Brain microvascular endothelial cell (primary cell): Measurements from ENCODE around the gene EMC10.

Experiments
- DNase-seq: peaks from one replicate; pipeline ENCODE4 v3.0.0-alpha.2; 2020
- H3K27ac ChIP-seq: fragments of 250-450 bp; sonication (Bioruptor Pico); 2 replicates; pipeline ENCODE4 v1.5.1; 2020; ENCODE audit warnings: mild to moderate bottlenecking, moderate library complexity
- H3K27me3 ChIP-seq: fragments of 250-450 bp; sonication (Bioruptor Pico); replicated peaks from 2 replicates; pipeline ENCODE4 v1.5.1; 2020; ENCODE audit warnings: mild to moderate bottlenecking
- H3K36me3 ChIP-seq: fragments of 250-450 bp; sonication (Bioruptor Pico); replicated peaks from 2 replicates; pipeline ENCODE4 v1.5.1; 2020; ENCODE audit warnings: mild to moderate bottlenecking
- H3K4me3 ChIP-seq: 2 replicates; pipeline ENCODE4 v1.5.1; 2011; ENCODE audit warnings: low read depth, mild to moderate bottlenecking, control low read depth, low read length, moderate library complexity
- CTCF ChIP-seq: IDR thresholded peaks from 2 replicates; pipeline ENCODE4 v1.5.1; 2011; ENCODE audit warnings: low read depth, mild to moderate bottlenecking, moderate library complexity, low read length, control low read depth, inconsistent platforms; ENCODE audit errors: missing control alignments
- in situ Hi-C: cut with HindIII; loops from 2 replicates; pipeline ENCODE4 v1.10.0; 2017; ENCODE audit warnings: low sequenced_read_pairs, low pct_ligation_motif_present

Gene EMC10

GRCh38 chr19:50476907-50477238, 566 bp downstream of the EMC10 start:
- Histone ChIP-seq H3K36me3 (peaks cover 15% of the 10 kb centered on the region), H3K27me3 (no peaks in the 10 kb centered on the region), H3K4me3 (peak overlapping the region; percentile 87), H3K27ac (no peak overlapping the region)
- DNase-seq, result no peak
- in situ Hi-C loops, result no loop called here
- TF ChIP-seq CTCF, result no peak

DNA sequence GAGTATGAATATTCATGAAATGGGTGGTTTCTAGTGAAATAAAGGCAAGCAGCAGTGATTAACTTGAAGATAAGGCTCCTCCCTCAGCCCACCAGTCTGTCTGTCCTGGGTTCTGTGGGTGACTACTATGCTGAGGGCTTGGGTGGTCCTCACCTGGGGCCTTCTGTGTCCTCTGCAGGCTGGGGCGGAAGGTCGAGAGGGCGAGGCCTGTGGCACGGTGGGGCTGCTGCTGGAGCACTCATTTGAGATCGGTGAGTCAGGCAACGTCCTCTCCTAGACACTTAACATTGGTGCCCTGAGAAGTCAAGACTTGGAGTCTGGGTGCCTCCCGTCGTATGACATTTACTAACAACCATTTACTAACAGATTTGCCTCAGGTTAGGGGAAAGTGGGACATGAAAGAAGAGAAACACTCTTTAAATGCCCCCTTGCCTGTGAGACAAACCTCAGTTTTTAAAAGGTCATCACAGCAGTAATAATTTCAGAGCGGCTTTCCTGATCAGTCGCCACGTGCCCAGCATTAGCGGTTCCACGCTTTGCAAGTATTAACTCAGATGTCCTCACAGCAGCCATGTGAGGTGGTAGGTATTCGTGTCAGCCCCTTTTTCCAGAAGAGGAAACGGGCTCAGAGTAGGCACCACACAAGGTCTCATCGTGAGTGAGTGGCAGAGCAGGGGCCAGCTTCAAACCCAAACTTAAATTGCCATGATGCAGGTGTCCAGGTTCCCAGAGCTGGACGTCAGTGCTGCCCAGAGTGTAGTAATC, 1.6 kb downstream of the EMC10 start:
- Histone ChIP-seq H3K4me3 (no peak overlapping the region), H3K27ac (no peak overlapping the region), H3K27me3 (no peaks in the 10 kb centered on the region), H3K36me3 (peaks cover 20% of the 10 kb centered on the region)
- no peak for DNase-seq
- TF ChIP-seq CTCF, result no peak
- in situ Hi-C loops, result no loop called here

DNA sequence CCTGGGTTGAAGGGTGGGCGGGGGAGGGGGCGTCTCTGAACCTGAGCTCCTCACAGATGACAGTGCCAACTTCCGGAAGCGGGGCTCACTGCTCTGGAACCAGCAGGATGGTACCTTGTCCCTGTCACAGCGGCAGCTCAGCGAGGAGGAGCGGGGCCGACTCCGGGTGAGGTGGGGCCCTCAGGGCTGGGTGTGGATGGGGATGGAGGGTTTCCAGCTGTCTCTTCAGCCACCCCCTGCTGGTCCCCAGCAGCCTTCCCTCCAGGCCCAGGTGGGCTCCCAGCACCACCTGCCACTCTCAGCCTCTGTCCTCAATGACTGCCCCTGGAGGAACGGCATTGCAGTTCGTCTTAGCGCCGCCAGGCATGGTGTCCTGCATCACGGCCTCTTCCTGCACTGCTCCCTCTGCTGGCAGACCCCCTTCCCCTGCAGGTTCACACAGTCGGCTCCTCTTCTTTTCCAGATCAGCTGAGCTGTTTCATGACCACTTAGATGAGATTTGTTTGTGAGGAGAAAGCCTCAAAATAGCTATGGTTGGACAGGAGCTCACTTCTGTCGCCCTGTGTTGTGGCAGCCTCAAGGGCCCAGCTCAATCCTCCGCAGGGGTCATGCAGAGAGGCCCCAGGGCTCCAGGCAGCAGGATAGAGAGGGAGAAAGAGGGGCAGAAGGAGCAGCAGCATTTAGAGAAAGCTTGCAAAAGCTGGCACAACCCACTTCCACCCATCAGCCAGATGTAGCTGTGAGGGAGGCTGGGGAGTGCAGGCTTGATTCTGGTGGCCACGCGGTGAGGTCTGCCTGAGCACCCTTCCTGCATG, 2.8 kb downstream of the EMC10 start:
- Histone ChIP-seq H3K4me3 (no peak overlapping the region), H3K36me3 (peaks cover 22% of the 10 kb centered on the region), H3K27ac (no peak overlapping the region), H3K27me3 (no peaks in the 10 kb centered on the region)
- DNase-seq, result peak; percentile 38
- peak; percentile 79 for TF ChIP-seq CTCF
- in situ Hi-C loops, result no loop called here

- TF ChIP-seq CTCF, result no peak
- Histone ChIP-seq H3K27ac (no peak overlapping the region), H3K36me3 (peaks cover 22% of the 10 kb centered on the region), H3K27me3 (no peaks in the 10 kb centered on the region), H3K4me3 (no peak overlapping the region)
- in situ Hi-C loops, result no loop called here
- no peak for DNase-seq
These were observed 3.5 kb downstream of the EMC10 start for GRCh38 chr19:50479761-50480251.

DNA sequence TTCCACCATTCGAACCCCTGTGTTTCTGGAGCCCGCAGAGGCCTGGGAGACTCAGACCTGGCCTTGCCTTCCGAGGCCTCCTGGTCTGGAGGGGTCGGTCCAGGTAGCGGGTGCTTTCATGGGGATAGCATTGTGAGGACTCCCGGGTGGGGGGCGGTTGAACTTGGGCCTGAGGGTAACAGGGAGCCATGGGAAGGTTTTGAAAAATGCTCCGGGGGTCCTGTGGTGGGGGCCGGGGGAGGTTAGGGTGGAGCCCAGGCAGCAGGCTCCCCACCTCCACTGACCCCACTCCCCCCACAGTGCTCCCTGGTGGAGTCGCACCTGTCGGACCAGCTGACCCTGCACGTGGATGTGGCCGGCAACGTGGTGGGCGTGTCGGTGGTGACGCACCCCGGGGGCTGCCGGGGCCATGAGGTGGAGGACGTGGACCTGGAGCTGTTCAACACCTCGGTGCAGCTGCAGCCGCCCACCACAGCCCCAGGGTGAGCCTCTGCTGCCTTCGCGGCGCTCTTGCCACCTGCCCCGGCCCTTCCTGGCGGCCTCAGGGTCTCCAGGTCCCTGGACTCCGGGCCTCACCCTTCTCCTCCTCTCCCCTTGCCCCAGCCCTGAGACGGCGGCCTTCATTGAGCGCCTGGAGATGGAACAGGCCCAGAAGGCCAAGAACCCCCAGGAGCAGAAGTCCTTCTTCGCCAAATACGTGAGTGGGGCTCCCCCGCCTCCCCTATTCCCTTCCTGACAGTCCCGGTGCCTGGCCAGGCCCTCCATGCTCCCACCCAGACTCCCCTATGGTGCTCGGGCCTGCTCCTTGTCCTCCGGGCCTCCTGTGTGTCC, 4.2 kb downstream of the EMC10 start:
- Histone ChIP-seq H3K27me3 (no peaks in the 10 kb centered on the region), H3K36me3 (peaks cover 22% of the 10 kb centered on the region), H3K4me3 (no peak overlapping the region), H3K27ac (no peak overlapping the region)
- no peak for DNase-seq
- TF ChIP-seq CTCF, result no peak
- in situ Hi-C loops, result no loop called here
